ENCODE measurements around the gene ETFA. TPM values are rescaled to one million over a fixed set of nuclear protein-coding genes. Genes with fewer than 3 reads are reported as not detected.
"Not testable (repeated sequence)": the region's sequence is repeated elsewhere in the genome, so short reads cannot be mapped to it uniquely, and the experiment has no call there.

The ETFA gene
- total and polyA plus RNA-seq, 2 experiments from 2014 or later: 175 to 185 TPM

DNA sequence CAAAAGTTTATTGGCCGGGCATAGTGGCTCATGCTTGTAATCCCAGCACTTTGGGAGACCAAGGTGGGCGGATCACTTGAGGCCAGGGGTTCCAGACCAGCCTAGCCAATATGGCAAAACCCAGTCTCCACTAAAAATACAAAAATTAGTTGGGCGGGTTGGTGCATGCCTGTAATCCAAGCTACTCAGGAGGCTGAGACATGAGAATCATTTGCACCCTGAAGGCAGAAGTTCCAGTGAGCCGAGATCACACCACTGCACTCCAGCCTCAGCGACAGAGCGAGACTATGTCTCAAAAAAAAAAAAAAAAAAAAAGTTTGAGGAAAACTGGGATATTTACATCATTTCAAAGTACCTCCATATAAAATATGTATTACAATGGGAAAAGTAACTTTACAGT is 40.4 kb downstream of the ETFA start:
- Histone ChIP-seq H3K9me3 (ENCODE audit: low read depth) (peaks cover 23% of the 10 kb centered on the region), H3K27ac (no peak overlapping the region), H3K9me2 (replicated peaks; ENCODE audit: insufficient read depth) (no peaks in the 10 kb centered on the region), H2AFZ (no peak overlapping the region), H3K4me3 (no peak overlapping the region), H3K4me2 (no peak overlapping the region), H3K79me2 (peaks cover 2% of the 10 kb centered on the region), H3K27me3 (no peaks in the 10 kb centered on the region), H4K20me1 (ENCODE audit: insufficient read depth, poor library complexity, severe bottlenecking) (no peaks in the 10 kb centered on the region), H3K36me3 (replicated peaks; ENCODE audit: insufficient read depth, low read depth) (peaks cover 21% of the 10 kb centered on the region), H3K4me1 (ENCODE audit: insufficient read depth) (no peaks in the 10 kb centered on the region)
- DNase-seq (ENCODE audit: low spot score): no peak
- TF ChIP-seq EZH2phosphoT487 (IDR thresholded peaks at IDR 0.05; ENCODE audit: low read depth, severe bottlenecking, unreplicated experiment): no peak
- TF ChIP-seq EZH2 (IDR thresholded peaks at IDR 0.05; ENCODE audit: borderline replicate concordance): no peak
- TF ChIP-seq, protein P1, sequence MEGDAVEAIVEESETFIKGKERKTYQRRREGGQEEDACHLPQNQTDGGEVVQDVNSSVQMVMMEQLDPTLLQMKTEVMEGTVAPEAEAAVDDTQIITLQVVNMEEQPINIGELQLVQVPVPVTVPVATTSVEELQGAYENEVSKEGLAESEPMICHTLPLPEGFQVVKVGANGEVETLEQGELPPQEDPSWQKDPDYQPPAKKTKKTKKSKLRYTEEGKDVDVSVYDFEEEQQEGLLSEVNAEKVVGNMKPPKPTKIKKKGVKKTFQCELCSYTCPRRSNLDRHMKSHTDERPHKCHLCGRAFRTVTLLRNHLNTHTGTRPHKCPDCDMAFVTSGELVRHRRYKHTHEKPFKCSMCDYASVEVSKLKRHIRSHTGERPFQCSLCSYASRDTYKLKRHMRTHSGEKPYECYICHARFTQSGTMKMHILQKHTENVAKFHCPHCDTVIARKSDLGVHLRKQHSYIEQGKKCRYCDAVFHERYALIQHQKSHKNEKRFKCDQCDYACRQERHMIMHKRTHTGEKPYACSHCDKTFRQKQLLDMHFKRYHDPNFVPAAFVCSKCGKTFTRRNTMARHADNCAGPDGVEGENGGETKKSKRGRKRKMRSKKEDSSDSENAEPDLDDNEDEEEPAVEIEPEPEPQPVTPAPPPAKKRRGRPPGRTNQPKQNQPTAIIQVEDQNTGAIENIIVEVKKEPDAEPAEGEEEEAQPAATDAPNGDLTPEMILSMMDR (IDR thresholded peaks at IDR 0.05; ENCODE audit: poor library complexity): no peak
- 97% methylated on average over 6 of the region's 6 CpGs for WGBS (ENCODE audit: low lambda C conversion rate, missing lambda C conversion rate)

DNA sequence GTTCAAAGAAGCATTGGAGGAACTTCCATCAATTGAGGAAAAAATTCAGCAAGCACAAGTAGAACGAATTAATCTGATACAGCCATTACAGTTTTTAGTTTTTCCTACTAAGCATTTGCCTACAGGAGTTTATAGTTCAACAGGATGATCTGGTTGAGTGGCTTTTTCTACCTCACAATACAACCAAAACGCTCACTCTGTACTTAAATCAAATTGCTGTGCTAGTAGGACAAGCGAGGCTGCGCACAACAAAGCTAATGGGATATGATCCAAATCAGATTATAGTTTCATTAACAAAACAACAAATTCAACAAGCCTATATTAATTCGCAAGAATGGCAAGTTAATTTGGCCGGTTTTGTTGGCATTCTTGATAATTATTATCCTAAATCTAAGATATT is 44.2 kb downstream of the ETFA start:
- peaks cover 46% of the 10 kb centered on the region for H3K9me3 ChIP-seq (ENCODE audit: low read depth)
- WGBS (ENCODE audit: low lambda C conversion rate, missing lambda C conversion rate): 100% methylated on average over 6 of the region's 6 CpGs
- no peaks in the 10 kb centered on the region for H4K20me1 ChIP-seq (ENCODE audit: insufficient read depth, poor library complexity, severe bottlenecking)

DNA sequence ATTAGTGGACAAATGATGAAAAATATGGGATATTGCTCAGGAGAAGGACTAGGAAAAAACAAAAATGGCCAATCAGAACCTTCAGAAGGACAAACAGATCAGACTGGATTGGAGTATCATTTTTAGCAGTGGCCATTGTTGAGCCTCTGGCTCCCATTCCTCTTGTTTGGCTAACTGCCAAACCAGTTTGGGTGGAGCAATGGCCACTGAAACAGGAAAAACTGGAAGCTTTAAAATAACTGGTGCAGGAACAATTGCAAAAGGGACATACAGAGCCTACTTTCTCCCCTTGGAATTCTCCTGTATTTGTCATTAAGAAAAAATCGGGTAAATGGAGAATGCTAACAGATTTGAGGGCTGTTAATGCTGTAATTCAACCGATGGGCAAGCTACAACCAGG is 45.5 kb downstream of the ETFA start:
- not testable (repeated sequence) for H3K9me2 ChIP-seq (replicated peaks; ENCODE audit: insufficient read depth); H3K27me3 ChIP-seq; H3K79me2 ChIP-seq; DNase-seq (ENCODE audit: low spot score); H3K4me1 ChIP-seq (ENCODE audit: insufficient read depth); H2AFZ ChIP-seq; H4K20me1 ChIP-seq (ENCODE audit: insufficient read depth, poor library complexity, severe bottlenecking); H3K4me2 ChIP-seq; H3K27ac ChIP-seq; H3K4me3 ChIP-seq
- 98% methylated on average over 2 of the region's 2 CpGs for WGBS (ENCODE audit: low lambda C conversion rate, missing lambda C conversion rate)
- H3K36me3 ChIP-seq (replicated peaks; ENCODE audit: insufficient read depth, low read depth): peaks cover 16% of the 10 kb centered on the region
- peaks cover 51% of the 10 kb centered on the region for H3K9me3 ChIP-seq (ENCODE audit: low read depth)

More for the DNA sequence above, 44.2 kb downstream of the ETFA start:
- H3K27me3 ChIP-seq: no peaks in the 10 kb centered on the region
- TF ChIP-seq, protein P1 (IDR thresholded peaks at IDR 0.05; ENCODE audit: poor library complexity): no peak
- no peak for TF ChIP-seq EZH2 (IDR thresholded peaks at IDR 0.05; ENCODE audit: borderline replicate concordance)
- TF ChIP-seq EZH2phosphoT487 (IDR thresholded peaks at IDR 0.05; ENCODE audit: low read depth, severe bottlenecking, unreplicated experiment): no peak
- DNase-seq (ENCODE audit: low spot score): no peak
- no peak overlapping the region for H2AFZ ChIP-seq
- H3K4me3 ChIP-seq: no peak overlapping the region
- no peaks in the 10 kb centered on the region for H3K4me1 ChIP-seq (ENCODE audit: insufficient read depth)
- H3K36me3 ChIP-seq (replicated peaks; ENCODE audit: insufficient read depth, low read depth): peaks cover 20% of the 10 kb centered on the region
- H3K9me2 ChIP-seq (replicated peaks; ENCODE audit: insufficient read depth): no peaks in the 10 kb centered on the region
- H3K27ac ChIP-seq: no peak overlapping the region
- H3K4me2 ChIP-seq: no peak overlapping the region
- no peaks in the 10 kb centered on the region for H3K79me2 ChIP-seq

DNA sequence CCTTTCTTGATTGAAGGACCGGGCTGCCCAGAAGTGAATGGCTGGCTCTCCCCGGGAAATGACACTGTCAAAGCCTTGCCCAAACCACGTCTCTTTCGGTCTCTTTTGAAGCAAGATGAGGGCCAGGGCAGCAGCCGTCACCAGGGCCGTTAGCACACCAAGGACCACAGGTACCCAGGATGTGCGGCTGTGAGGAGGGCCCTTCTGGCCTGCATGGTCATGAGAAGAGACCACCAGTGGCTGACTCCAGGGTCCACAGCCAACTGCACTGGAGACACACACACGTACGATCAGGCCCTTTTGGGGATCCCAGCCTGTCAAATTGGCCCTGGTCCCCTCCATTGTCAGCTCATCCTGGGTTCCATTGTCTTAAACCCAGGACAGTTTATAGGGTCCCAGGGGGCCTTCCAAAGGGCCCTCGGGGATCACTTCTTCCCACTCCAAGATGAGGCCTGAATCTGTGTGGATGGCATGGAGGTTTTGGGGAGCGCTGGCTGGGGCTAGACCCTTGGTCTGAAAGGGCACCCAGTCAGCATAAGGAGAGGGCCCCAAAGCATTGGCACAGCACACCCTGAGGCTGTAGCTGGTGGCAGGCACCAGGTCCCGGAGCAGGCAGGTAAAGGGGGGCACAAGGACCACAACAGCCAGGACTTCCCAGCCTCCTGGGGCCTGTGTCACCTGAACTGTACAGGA is 50.9 kb downstream of the ETFA start:
- Histone ChIP-seq H3K79me2 (no peaks in the 10 kb centered on the region), H3K9me2 (replicated peaks; ENCODE audit: insufficient read depth) (no peaks in the 10 kb centered on the region), H3K4me2 (no peak overlapping the region), H3K4me1 (ENCODE audit: insufficient read depth) (no peaks in the 10 kb centered on the region), H2AFZ (no peak overlapping the region), H4K20me1 (ENCODE audit: insufficient read depth, poor library complexity, severe bottlenecking) (no peaks in the 10 kb centered on the region), H3K36me3 (replicated peaks; ENCODE audit: insufficient read depth, low read depth) (peaks cover 11% of the 10 kb centered on the region), H3K27ac (no peak overlapping the region), H3K4me3 (no peak overlapping the region), H3K27me3 (no peaks in the 10 kb centered on the region), H3K9me3 (ENCODE audit: low read depth) (peaks cover 23% of the 10 kb centered on the region)
- 97% methylated on average over 12 of the region's 12 CpGs for WGBS (ENCODE audit: low lambda C conversion rate, missing lambda C conversion rate)
- TF ChIP-seq EZH2phosphoT487 (IDR thresholded peaks at IDR 0.05; ENCODE audit: low read depth, severe bottlenecking, unreplicated experiment) (no peak), EZH2 (IDR thresholded peaks at IDR 0.05; ENCODE audit: borderline replicate concordance) (no peak)
- TF ChIP-seq, protein P1 (IDR thresholded peaks at IDR 0.05; ENCODE audit: poor library complexity): no peak
- DNase-seq (ENCODE audit: low spot score): no peak

Data from hepatocyte (in vitro differentiated cells).